HepG2 (cell line): Measurements from ENCODE around the gene SNX13. TPM values are rescaled to one million over a fixed set of nuclear protein-coding genes. Genes with fewer than 3 reads are reported as not detected.

Experiments
- ATAC-seq: fragments of 200-7000 bp; cut with Tn5 transposase; 3 replicates; pipeline ENCODE4 v1.9.1; 2020; ENCODE audit warnings: mild to moderate bottlenecking, moderate library complexity
- BruUV-seq: library from RNA; stranded (reverse); fragments of 400-500 nt; replicated peaks from 2 replicates; lab custom pipeline; 2021; lab: Mats Ljungman, UMichigan
- CTCF ChIA-PET: fragments of 300-600 bp; formaldehyde crosslinking; extraction: SDS; loops from one replicate; lab custom pipeline; 2021; ENCODE audit warnings: low total read pairs, inconsistent platforms, low intra/inter-chr PET ratio; lab: Yijun Ruan, JAX
- POLR2A ChIA-PET: fragments of 350-600 bp; sonication (Branson Sonifier 250); formaldehyde crosslinking; loops from one replicate; lab custom pipeline; 2020; ENCODE audit warnings: antibody characterized with exemption, inconsistent platforms; lab: Yijun Ruan, JAX
- DNase-seq: peaks from one replicate; pipeline ENCODE4 v3.0.0-alpha.2; 2015; ENCODE audit warnings: low spot score
- FAIRE-seq: peaks from 3 replicates; lab custom pipeline; 2011; peaks lifted over from hg19 to GRCh38; lab: Jason Lieb, UNC
- H2AFZ ChIP-seq: one replicate; pipeline ENCODE4 v1.6.1; 2011; ENCODE audit warnings: low read length, inconsistent platforms
- H3K27ac ChIP-seq: fragments of 300-600 bp; 3 replicates; pipeline ENCODE4 v1.8.0; 2011; ENCODE audit warnings: mixed run types, mild to moderate bottlenecking, mixed read lengths, low read length, inconsistent platforms; ENCODE audit not compliant: insufficient read depth; ENCODE audit errors: extremely low read length
- H3K27me3 ChIP-seq, 2 experiments: fragments of 200-600 bp in 1 of 2; 2 replicates in 1 of 2; 3 replicates in 1 of 2; pipeline versions ENCODE4 v1.6.0 to v1.8.0; 2011; ENCODE audit warnings: low read length in 2 of 2, mild to moderate bottlenecking in 2 of 2, moderate library complexity in 2 of 2, inconsistent platforms in 1 of 2; ENCODE audit not compliant: insufficient read depth in 2 of 2, control insufficient read depth in 1 of 2
- H3K36me3 ChIP-seq, 2 experiments: fragments of 200-600 bp in 1 of 2; replicated peaks in 1 of 2; 2 replicates in 1 of 2; 3 replicates in 1 of 2; pipeline versions ENCODE4 v1.5.1 to v1.8.0; 2011; ENCODE audit warnings: low read length in 2 of 2, inconsistent platforms in 1 of 2; ENCODE audit not compliant: insufficient read depth in 2 of 2, control insufficient read depth in 1 of 2
- H3K4me1 ChIP-seq: 2 replicates; pipeline ENCODE4 v1.5.1; 2012; ENCODE audit warnings: low read length, inconsistent platforms; ENCODE audit not compliant: insufficient read depth
- H3K4me2 ChIP-seq: 2 replicates; pipeline ENCODE4 v1.6.0; 2011; ENCODE audit warnings: low read depth, low read length, inconsistent platforms
- H3K4me3 ChIP-seq, 3 experiments: fragments of 200-600 bp in 1 of 3; sonication (generic), shearing (Covaris generic) in 1 of 3; replicated peaks in 1 of 3; 2 replicates each; pipeline ENCODE4 v1.5.1; 2011 to 2016; ENCODE audit warnings: low read length in 3 of 3, inconsistent platforms in 2 of 3, low read depth in 2 of 3, mild to moderate bottlenecking in 2 of 3, control low read depth in 1 of 3, mixed read lengths in 1 of 3; ENCODE audit not compliant: insufficient read depth in 1 of 3
- H3K79me2 ChIP-seq: one replicate; pipeline ENCODE4 v1.6.1; 2011; ENCODE audit warnings: low read length, inconsistent platforms; ENCODE audit not compliant: insufficient read depth
- H3K9ac ChIP-seq: 2 replicates; pipeline ENCODE4 v1.6.0; 2011; ENCODE audit warnings: mild to moderate bottlenecking, low read depth, low read length, inconsistent platforms; ENCODE audit not compliant: insufficient read depth
- H3K9me3 ChIP-seq: 2 replicates; pipeline ENCODE4 v1.5.1; 2012; ENCODE audit warnings: mild to moderate bottlenecking, low read length
- H4K20me1 ChIP-seq: 2 replicates; pipeline ENCODE4 v1.6.0; 2011; ENCODE audit warnings: inconsistent platforms, mild to moderate bottlenecking, low read length, moderate library complexity; ENCODE audit not compliant: insufficient read depth
- ARID3A ChIP-seq: IDR thresholded peaks from 2 replicates; pipeline ENCODE4 v1.6.1; 2012; ENCODE audit warnings: low read depth, low read length, improper control_type of control experiment
- CEBPB ChIP-seq: IDR thresholded peaks from 2 replicates; pipeline ENCODE4 v1.6.1; 2011; ENCODE audit warnings: low read depth, low read length, improper control_type of control experiment, borderline replicate concordance
- CHD2 ChIP-seq: IDR thresholded peaks from 2 replicates; pipeline ENCODE4 v1.6.1; 2011; ENCODE audit warnings: low read depth, low read length, improper control_type of control experiment
- CREB3 ChIP-seq: sonication (generic); formaldehyde crosslinking; IDR thresholded peaks from 2 replicates; pipeline ENCODE4 v1.5.0; 2020; ENCODE audit warnings: missing genetic modification reagents
- DZIP1 ChIP-seq: sonication (generic); formaldehyde crosslinking; IDR thresholded peaks from 2 replicates; pipeline ENCODE4 v1.5.0; 2020; ENCODE audit warnings: mild to moderate bottlenecking, missing genetic modification reagents
- FOSL1 ChIP-seq: sonication (generic); formaldehyde crosslinking; IDR thresholded peaks from 2 replicates; pipeline ENCODE4 v1.9.0; 2021; ENCODE audit warnings: missing genetic modification reagents, borderline replicate concordance
- FOSL2 ChIP-seq: sonication (generic); formaldehyde crosslinking; IDR thresholded peaks from 2 replicates; pipeline ENCODE4 v1.4.0; 2020; ENCODE audit warnings: missing genetic modification reagents
- KDM4B ChIP-seq: sonication (generic); formaldehyde crosslinking; IDR thresholded peaks from 2 replicates; pipeline ENCODE4 v1.4.0; 2020; ENCODE audit warnings: missing genetic modification reagents
- SATB2 ChIP-seq: sonication (generic); formaldehyde crosslinking; IDR thresholded peaks from 2 replicates; pipeline ENCODE4 v1.5.0; 2020; ENCODE audit warnings: missing genetic modification reagents
- SIN3B ChIP-seq: fragments of 150-350 bp; IDR thresholded peaks from 2 replicates; pipeline ENCODE4 v1.6.1; 2014; ENCODE audit warnings: low read length
- SP5 ChIP-seq: IDR thresholded peaks from 2 replicates; pipeline ENCODE4 v1.6.1; 2016; ENCODE audit warnings: low read depth, borderline replicate concordance
- SUZ12 ChIP-seq: fragments of 150-350 bp; IDR thresholded peaks from 2 replicates; pipeline ENCODE4 v1.6.1; 2014; ENCODE audit warnings: low read depth, low read length
- ZC3H13 ChIP-seq: sonication (generic); formaldehyde crosslinking; IDR thresholded peaks from 2 replicates; pipeline ENCODE4 v1.8.1; 2023; ENCODE audit warnings: mild to moderate bottlenecking, missing genetic modification reagents, moderate library complexity
- ZFP90 ChIP-seq: sonication (generic); formaldehyde crosslinking; IDR thresholded peaks from 2 replicates; pipeline ENCODE4 v1.8.0; 2022; ENCODE audit warnings: missing genetic modification reagents, mild to moderate bottlenecking, inconsistent platforms, borderline replicate concordance
- ZMYM2 ChIP-seq: sonication (generic); formaldehyde crosslinking; IDR thresholded peaks from 2 replicates; pipeline ENCODE4 v1.8.0; 2022; ENCODE audit warnings: mild to moderate bottlenecking, missing genetic modification reagents
- ZNF274 ChIP-seq: sonication (generic); formaldehyde crosslinking; IDR thresholded peaks from 2 replicates; pipeline ENCODE4 v1.5.1; 2020; ENCODE audit warnings: mild to moderate bottlenecking, missing genetic modification reagents
- ZNF337 ChIP-seq: sonication (generic); formaldehyde crosslinking; IDR thresholded peaks from 2 replicates; pipeline ENCODE4 v1.5.1; 2020; ENCODE audit warnings: missing genetic modification reagents, low read depth, mild to moderate bottlenecking, borderline replicate concordance
- ZNF503 ChIP-seq: sonication (generic); formaldehyde crosslinking; IDR thresholded peaks from 2 replicates; pipeline ENCODE4 v1.4.0; 2020; ENCODE audit warnings: missing genetic modification reagents
- ZNF562 ChIP-seq: sonication (generic); formaldehyde crosslinking; IDR thresholded peaks from 2 replicates; pipeline ENCODE4 v1.8.0; 2022; ENCODE audit warnings: missing genetic modification reagents, borderline replicate concordance
- ZNF660 ChIP-seq: sonication (generic); formaldehyde crosslinking; IDR thresholded peaks from 2 replicates; pipeline ENCODE4 v1.5.1; 2020; ENCODE audit warnings: mild to moderate bottlenecking, low read depth, missing genetic modification reagents, borderline replicate concordance
- WGBS: methylation state at CpG from one replicate; pipeline ENCODE4 v1.1.6; 2017; ENCODE audit warnings: low lambda C conversion rate; 5-methylcytosine and 5-hydroxymethylcytosine counted together
- in situ Hi-C: cut with HindIII; loops from 2 replicates; pipeline ENCODE4 v1.10.0; 2017; ENCODE audit warnings: low pct_unique_long_range_greater_than_20kb; ENCODE audit not compliant: extremely low pct_ligation_motif_present
- intact Hi-C: fragments of 100-400 bp; cut with micrococcal nuclease; formaldehyde crosslinking; loops from one replicate; pipeline ENCODE4 v1.10.0; 2022; ENCODE audit not compliant: unreplicated experiment
- polyA plus RNA-seq, 8 experiments: library from polyadenylated mRNA; depleted of rRNA in 3 of 8; stranded (reverse) in 7 of 8; unstranded in 1 of 8; fragments of >200 nt; fragmentation: Illumina TruSeq in 4 of 8; extraction: Trizol in 4 of 8; gene quantifications; 2 replicates each; pipeline versions ENCODE4 v1.2.1 to v1.2.3, GENCODE V29; 2011 to 2016; ENCODE audit warnings: low read depth in 4 of 8, missing spikeins in 1 of 8, mixed read lengths in 1 of 8; ENCODE audit not compliant: insufficient read depth in 1 of 8
- total RNA-seq, 5 experiments: library from RNA; depleted of rRNA; stranded (reverse); fragments of >200 nt; fragmentation: Illumina TruSeq; extraction: Trizol; gene quantifications; 2 replicates each; pipeline ENCODE4 v1.2.3, GENCODE V29; 2016; ENCODE audit warnings: low read depth in 1 of 5

The SNX13 gene
- total and polyA plus RNA-seq, 2 of the 13 experiments (the other 11 are each of a cell fraction or from before 2014, with no cell fraction given), result 14.3 to 32.3 TPM

- no peak for TF ChIP-seq ZFP90
- TF ChIP-seq CHD2, result no peak
- no peak for TF ChIP-seq ZMYM2 (CRISPR knock-in tag)
- no peak for TF ChIP-seq SUZ12
- TF ChIP-seq DZIP1 (CRISPR knock-in tag), result no peak
- no peak for TF ChIP-seq FOSL1 (CRISPR knock-in tag)
- no peak for TF ChIP-seq KDM4B
- TF ChIP-seq FOSL2, result no peak
- no peak for TF ChIP-seq ZNF337
Observed at GRCh38 chr7:17932770-17933169, 7.5 kb downstream of the SNX13 start (continued).

GRCh38 chr7:17931069-17931468 lies 9.2 kb downstream of the SNX13 start:
- no peak overlapping the region for H3K27ac ChIP-seq
- H3K79me2 ChIP-seq, result peaks cover 94% of the 10 kb centered on the region
- no peaks in the 10 kb centered on the region for H3K9me3 ChIP-seq
- no peak overlapping the region for H3K4me2 ChIP-seq
- DNase-seq (no peak), FAIRE-seq (no peak), ATAC-seq (no peak)
- no TSS peak for BruUV-seq
- CTCF ChIA-PET, result no interaction called here
- intact Hi-C loops (no loop called here), in situ Hi-C loops (no loop called here)
- H2AFZ ChIP-seq, result no peak overlapping the region
- POLR2A ChIA-PET, result no interaction called here
- no peaks in the 10 kb centered on the region for H4K20me1 ChIP-seq
- peaks cover 0 to 4% of the 10 kb centered on the region in 2 experiments; a peak in 1 of 5 replicates for H3K36me3 ChIP-seq
- peaks cover 13% of the 10 kb centered on the region; the same call in 1 of the 2 replicates for H3K4me1 ChIP-seq
- H3K4me3 ChIP-seq, result no peak overlapping the region
- H3K27me3 ChIP-seq, result no peaks in the 10 kb centered on the region
- H3K9ac ChIP-seq, result no peak overlapping the region
- 93% methylated on average over 1 of the region's 1 CpG for WGBS
- TF ChIP-seq ZNF562 (CRISPR knock-in tag), result no peak
- no peak for TF ChIP-seq ZNF660 (CRISPR knock-in tag)
- TF ChIP-seq SP5 (CRISPR knock-in tag), result no peak
- no peak for TF ChIP-seq SATB2 (CRISPR knock-in tag)
- TF ChIP-seq ARID3A, result no peak
- TF ChIP-seq ZNF274 (CRISPR knock-in tag), result no peak
- TF ChIP-seq ZNF503 (CRISPR knock-in tag), result no peak
- no peak for TF ChIP-seq CREB3 (CRISPR knock-in tag)
- TF ChIP-seq CEBPB, result no peak
- no peak for TF ChIP-seq ZC3H13 (CRISPR knock-in tag)
- TF ChIP-seq SIN3B, result no peak
